Vagina (tissue), 2 donors: ENCODE data around the gene LINGO1. TPM values are rescaled to one million over a fixed set of nuclear protein-coding genes. Genes with fewer than 3 reads are reported as not detected.

ENCODE experiments used
- DNase-seq, 2 donors: peaks; one replicate each; pipeline ENCODE4 v3.0.0-alpha.2; 2017; ENCODE audit errors: extremely low spot score in 2 of 2
- H3K27ac ChIP-seq: fragments of 200-600 bp; sonication (generic); one replicate; pipeline ENCODE4 v1.5.1; 2019
- H3K27me3 ChIP-seq: fragments of 200-600 bp; sonication (generic); one replicate; pipeline ENCODE4 v1.5.1; 2019
- H3K36me3 ChIP-seq, 2 donors: fragments of 200-600 bp; sonication (generic); one replicate each; pipeline ENCODE4 v1.5.1; 2017 to 2019
- H3K4me1 ChIP-seq: fragments of 200-600 bp; sonication (generic); one replicate; pipeline ENCODE4 v1.5.1; 2019
- H3K4me3 ChIP-seq, 2 donors: fragments of 200-600 bp; sonication (generic); 1 replicate in 1 of 2; 2 replicates in 1 of 2; pipeline ENCODE4 v1.5.1; 2016 to 2019
- H3K9me3 ChIP-seq: fragments of 200-600 bp; sonication (generic); one replicate; pipeline ENCODE4 v1.5.1; 2019
- POLR2A ChIP-seq, 2 donors: fragments of 450-650 bp; IDR thresholded peaks; one replicate each; pipeline ENCODE4 v1.6.1; 2017; ENCODE audit warnings: antibody characterized with exemption in 2 of 2, mild to moderate bottlenecking in 2 of 2, moderate library complexity in 2 of 2
- POLR2AphosphoS5 ChIP-seq, 2 donors: sonication (generic); formaldehyde crosslinking; IDR thresholded peaks; one replicate each; pipeline ENCODE4 v1.9.0; 2017; ENCODE audit warnings: antibody characterized with exemption in 2 of 2, mild to moderate bottlenecking in 2 of 2, low read depth in 1 of 2; ENCODE audit not compliant: insufficient read depth in 1 of 2
- intact Hi-C: fragments of 100-400 bp; cut with DNase I; formaldehyde crosslinking; loops from one replicate; pipeline ENCODE4 v1.15.1; 2023
- total RNA-seq: library from RNA; depleted of rRNA; stranded (reverse); fragments of >200 nt; gene quantifications from one replicate; pipeline ENCODE4 v1.2.3, GENCODE V29; 2016
- TF ChIP-seq, protein P1 (sequence below), 3 experiments: fragments of 450-650 bp in 2 of 3; fragments of 200-600 bp in 1 of 3; sonication (generic) in 1 of 3; IDR thresholded peaks; one replicate each; pipeline ENCODE4 v1.5.1; 2017 to 2019; ENCODE audit warnings: antibody characterized with exemption in 3 of 3, mild to moderate bottlenecking in 2 of 3, moderate library complexity in 2 of 3

Gene LINGO1
- total RNA-seq, 1 donor from 2014 or later = 4.7 TPM

DNA sequence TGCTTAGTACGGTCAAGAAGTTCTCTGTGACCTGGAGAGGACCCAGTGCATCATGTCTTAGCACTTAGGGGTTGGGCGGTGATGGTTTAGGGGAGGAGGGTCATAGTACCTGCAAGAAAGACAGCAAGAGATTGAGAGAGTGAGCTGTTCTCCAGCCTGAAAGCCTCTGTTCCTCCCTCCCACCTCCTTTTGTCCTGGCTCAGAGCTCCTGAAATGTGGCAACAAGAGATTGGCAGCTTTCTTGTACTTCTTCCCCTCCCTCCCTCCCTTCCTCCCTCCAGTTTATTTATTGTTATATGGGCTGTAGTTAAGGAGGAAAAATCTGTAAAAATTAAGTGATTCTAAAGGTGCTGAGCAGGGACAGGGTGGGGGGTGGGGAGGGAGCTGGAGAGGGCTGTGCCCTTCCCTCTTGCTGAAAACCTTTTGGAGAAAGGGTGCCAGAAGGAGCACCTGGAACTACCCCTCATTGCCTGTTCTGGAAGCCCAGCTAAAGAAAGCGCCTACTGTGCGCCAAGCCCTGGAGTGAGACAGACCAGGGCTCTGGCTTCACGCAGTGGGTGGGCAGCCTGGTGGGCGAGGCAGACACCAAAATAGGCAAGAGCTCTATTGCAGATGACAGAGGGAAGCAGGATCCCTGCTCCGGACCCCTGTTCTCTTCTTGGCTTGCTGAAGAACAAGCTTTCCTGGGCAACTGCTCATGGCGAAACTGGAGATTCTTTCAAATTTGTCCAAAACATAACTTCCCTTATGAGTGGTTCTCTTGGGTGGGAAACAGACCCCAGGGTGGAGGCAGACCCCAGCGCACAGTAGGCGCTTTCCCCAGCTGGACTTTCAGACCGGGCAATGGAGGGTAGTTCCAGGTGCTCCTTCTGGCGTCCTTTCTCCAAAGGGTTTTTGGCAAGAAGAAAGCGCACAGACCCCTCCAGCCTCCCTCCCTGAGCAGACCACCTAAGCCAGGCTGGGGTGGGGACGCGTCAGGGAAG, 35.6 kb downstream of the LINGO1 start:
- Histone ChIP-seq H3K27me3 (no peaks in the 10 kb centered on the region), H3K27ac (no peak overlapping the region), H3K4me3 (no peak overlapping the region), H3K36me3 (no peaks in the 10 kb centered on the region), H3K9me3 (no peaks in the 10 kb centered on the region), H3K4me1 (no peaks in the 10 kb centered on the region)
- TF ChIP-seq, protein P1, sequence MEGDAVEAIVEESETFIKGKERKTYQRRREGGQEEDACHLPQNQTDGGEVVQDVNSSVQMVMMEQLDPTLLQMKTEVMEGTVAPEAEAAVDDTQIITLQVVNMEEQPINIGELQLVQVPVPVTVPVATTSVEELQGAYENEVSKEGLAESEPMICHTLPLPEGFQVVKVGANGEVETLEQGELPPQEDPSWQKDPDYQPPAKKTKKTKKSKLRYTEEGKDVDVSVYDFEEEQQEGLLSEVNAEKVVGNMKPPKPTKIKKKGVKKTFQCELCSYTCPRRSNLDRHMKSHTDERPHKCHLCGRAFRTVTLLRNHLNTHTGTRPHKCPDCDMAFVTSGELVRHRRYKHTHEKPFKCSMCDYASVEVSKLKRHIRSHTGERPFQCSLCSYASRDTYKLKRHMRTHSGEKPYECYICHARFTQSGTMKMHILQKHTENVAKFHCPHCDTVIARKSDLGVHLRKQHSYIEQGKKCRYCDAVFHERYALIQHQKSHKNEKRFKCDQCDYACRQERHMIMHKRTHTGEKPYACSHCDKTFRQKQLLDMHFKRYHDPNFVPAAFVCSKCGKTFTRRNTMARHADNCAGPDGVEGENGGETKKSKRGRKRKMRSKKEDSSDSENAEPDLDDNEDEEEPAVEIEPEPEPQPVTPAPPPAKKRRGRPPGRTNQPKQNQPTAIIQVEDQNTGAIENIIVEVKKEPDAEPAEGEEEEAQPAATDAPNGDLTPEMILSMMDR (IDR thresholded peaks at IDR 0.05) = no peak
- TF ChIP-seq POLR2AphosphoS5 (IDR thresholded peaks at IDR 0.05; ENCODE audit: insufficient read depth in 1 of 2, low read depth in 1 of 2) = no peak
- TF ChIP-seq POLR2A (IDR thresholded peaks at IDR 0.05) = no peak
- no peak for DNase-seq
- intact Hi-C loops = no loop called here

DNA sequence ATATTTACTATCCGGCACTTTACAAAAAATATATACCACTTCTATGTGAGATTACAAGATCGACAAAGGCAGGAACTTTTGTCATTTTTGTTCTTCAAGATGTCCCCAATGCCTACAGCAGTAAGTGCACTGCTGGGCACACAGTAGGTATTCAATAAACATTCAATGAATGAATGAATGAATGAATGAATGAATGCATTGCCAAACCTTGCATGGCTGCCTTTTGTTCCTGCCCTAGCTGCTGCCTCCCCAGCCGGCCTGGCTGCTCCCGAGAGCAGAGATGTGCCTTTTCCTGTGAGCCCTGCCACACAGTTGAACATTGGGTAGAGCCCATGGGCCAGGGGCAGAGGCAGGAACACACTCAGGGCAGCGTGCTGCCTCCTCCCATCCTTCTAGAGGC, 37.5 kb downstream of the LINGO1 start:
- DNase-seq = no peak
- Histone ChIP-seq H3K27me3 (no peaks in the 10 kb centered on the region), H3K4me3 (no peak overlapping the region), H3K27ac (no peak overlapping the region), H3K4me1 (no peaks in the 10 kb centered on the region), H3K9me3 (no peaks in the 10 kb centered on the region), H3K36me3 (no peaks in the 10 kb centered on the region)
- intact Hi-C loops = no loop called here
- TF ChIP-seq POLR2A (IDR thresholded peaks at IDR 0.05) (no peak), POLR2AphosphoS5 (IDR thresholded peaks at IDR 0.05; ENCODE audit: insufficient read depth in 1 of 2, low read depth in 1 of 2) (no peak)
- TF ChIP-seq, protein P1 (IDR thresholded peaks at IDR 0.05) = no peak

DNA sequence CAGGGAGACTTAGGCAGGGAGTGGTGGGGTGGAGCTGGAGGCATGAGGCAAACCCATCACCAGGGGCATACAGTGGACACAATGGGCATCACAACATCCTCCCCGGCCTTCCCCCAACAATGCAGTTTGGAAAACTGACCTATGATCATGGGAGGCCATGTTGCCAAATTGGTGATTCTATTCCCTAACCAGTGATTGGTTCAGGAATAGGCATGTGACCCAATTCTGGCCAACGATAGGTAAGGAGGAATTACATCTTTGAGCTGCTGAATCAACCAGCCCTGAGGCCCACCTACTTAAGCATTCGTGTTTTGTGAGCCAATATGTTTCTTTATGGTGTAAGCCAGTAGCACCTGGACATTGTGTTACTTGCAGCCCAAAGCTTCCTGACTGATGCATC, 40.0 kb downstream of the LINGO1 start:
- intact Hi-C loops = no loop called here
- no peak for DNase-seq
- Histone ChIP-seq H3K27ac (no peak overlapping the region), H3K27me3 (no peaks in the 10 kb centered on the region), H3K36me3 (no peaks in the 10 kb centered on the region), H3K4me3 (no peak overlapping the region), H3K9me3 (no peaks in the 10 kb centered on the region), H3K4me1 (no peaks in the 10 kb centered on the region)
- TF ChIP-seq POLR2AphosphoS5 (IDR thresholded peaks at IDR 0.05; ENCODE audit: insufficient read depth in 1 of 2, low read depth in 1 of 2) = no peak
- TF ChIP-seq POLR2A (IDR thresholded peaks at IDR 0.05) = no peak
- TF ChIP-seq, protein P1 (IDR thresholded peaks at IDR 0.05) = no peak

DNA sequence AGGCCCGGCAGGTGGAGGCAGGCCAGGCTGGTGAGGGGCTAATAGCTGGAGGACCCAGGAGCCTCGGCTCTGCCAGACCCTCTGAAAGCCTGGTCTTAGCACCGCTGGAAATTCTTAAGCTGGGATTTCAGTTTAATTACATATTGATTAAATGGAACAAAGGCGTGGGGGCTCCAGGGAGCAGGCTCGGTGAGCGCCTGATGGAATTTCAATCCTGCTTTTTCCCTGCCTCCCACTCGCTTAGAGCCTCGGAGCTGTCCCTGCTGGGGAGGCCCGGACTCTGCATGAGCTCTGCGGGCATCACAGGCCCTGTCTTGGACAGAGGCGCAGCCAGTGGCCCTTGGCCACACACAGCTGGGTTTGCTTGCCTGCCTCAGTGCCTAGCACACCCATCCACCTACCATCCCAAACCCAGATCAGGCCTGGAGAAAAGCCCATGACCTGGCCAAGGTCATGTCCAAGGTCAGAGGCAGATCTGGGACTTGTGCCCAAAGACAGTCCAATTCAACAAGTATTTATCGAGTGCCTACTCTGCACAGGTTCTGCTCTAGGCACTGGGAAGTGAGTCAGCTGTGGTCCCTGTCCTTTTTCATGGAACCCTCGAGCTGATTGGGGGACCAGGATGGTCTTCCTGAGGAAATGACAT, 40.6 kb downstream of the LINGO1 start:
- intact Hi-C loops = no loop called here
- no peak for DNase-seq
- Histone ChIP-seq H3K4me1 (no peaks in the 10 kb centered on the region), H3K36me3 (no peaks in the 10 kb centered on the region), H3K27me3 (no peaks in the 10 kb centered on the region), H3K4me3 (no peak overlapping the region), H3K27ac (no peak overlapping the region), H3K9me3 (no peaks in the 10 kb centered on the region)
- TF ChIP-seq POLR2A (IDR thresholded peaks at IDR 0.05) (no peak), POLR2AphosphoS5 (IDR thresholded peaks at IDR 0.05; ENCODE audit: insufficient read depth in 1 of 2, low read depth in 1 of 2) (no peak)
- TF ChIP-seq, protein P1 (IDR thresholded peaks at IDR 0.05) = no peak
